ENCODE data around the gene RCN1. TPM values are rescaled to one million over a fixed set of nuclear protein-coding genes. Genes with fewer than 3 reads are reported as not detected.

Gene RCN1
- total RNA-seq, 1 donor from 2014 or later, result 86.8 TPM

DNA sequence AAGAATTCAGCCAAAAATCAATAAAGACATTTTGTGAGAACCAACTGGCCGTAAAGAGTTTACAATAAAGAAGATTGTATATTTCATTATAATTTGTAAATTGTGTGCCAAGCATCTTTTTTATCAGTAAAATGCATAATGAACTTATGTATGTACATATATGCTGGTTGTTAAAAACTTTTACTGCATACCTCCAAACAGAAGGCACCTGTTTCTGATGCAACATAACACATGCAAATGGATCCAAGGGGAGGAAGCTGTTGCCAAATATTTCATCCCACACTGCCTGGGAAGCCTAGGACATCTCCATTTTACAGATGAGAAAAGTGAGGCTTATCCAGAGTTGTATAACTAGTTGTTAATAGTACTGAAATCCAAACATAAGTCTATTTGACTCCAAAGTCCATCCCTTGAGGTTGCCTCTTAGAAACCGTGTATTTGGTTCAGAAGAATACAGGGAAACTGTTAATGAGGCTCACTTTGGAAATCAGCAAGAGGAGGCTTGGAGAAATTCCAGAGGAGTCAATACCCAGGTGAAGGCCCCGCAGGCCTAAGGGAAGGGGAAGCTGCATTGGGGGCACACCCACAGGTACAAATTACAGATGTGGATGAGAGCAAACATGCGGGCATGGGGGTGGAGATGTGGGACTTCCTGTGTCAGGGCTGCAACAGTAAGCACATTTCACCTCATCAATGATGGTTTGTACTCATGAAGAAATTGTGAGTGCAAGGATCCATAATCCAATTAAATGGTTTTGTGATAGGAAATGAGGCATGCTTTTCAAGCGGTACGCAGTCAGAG lies 51.1 kb downstream of the RCN1 start:
- Histone ChIP-seq H3K27ac (no peak overlapping the region), H3K27me3 (no peaks in the 10 kb centered on the region), H3K9me3 (no peaks in the 10 kb centered on the region), H3K36me3 (no peaks in the 10 kb centered on the region), H3K4me1 (no peaks in the 10 kb centered on the region), H3K4me3 (no peak overlapping the region)
- intact Hi-C loops (cut with DNase I), result no loop called here
- DNase-seq, result no peak
- TF ChIP-seq, protein P1, sequence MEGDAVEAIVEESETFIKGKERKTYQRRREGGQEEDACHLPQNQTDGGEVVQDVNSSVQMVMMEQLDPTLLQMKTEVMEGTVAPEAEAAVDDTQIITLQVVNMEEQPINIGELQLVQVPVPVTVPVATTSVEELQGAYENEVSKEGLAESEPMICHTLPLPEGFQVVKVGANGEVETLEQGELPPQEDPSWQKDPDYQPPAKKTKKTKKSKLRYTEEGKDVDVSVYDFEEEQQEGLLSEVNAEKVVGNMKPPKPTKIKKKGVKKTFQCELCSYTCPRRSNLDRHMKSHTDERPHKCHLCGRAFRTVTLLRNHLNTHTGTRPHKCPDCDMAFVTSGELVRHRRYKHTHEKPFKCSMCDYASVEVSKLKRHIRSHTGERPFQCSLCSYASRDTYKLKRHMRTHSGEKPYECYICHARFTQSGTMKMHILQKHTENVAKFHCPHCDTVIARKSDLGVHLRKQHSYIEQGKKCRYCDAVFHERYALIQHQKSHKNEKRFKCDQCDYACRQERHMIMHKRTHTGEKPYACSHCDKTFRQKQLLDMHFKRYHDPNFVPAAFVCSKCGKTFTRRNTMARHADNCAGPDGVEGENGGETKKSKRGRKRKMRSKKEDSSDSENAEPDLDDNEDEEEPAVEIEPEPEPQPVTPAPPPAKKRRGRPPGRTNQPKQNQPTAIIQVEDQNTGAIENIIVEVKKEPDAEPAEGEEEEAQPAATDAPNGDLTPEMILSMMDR (IDR thresholded peaks at IDR 0.05), result no peak
- no peak for ATAC-seq

DNA sequence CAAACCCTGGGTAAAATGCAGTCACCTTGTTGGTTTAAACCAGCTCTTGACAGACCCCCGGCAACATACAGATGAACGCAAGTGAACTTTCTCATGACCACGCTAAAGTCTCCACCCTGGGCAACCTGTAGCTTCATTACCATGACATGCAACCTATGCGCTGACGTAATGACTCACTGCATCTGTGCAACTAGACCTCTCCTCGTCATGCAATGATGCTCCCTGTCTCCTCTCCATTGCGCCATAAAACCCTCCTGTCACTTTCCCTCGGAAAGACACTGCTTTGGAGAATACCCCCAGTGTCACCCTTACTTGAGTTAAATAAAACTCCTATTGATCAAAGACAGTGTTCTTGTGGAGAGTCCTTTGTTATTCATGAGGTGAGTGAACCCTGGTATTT lies 52.5 kb downstream of the RCN1 start:
- H3K4me3 ChIP-seq, result no peak overlapping the region
- no peaks in the 10 kb centered on the region for H3K27me3 ChIP-seq
- H3K4me1 ChIP-seq, result no peaks in the 10 kb centered on the region
- no peak for DNase-seq
- intact Hi-C loops (cut with DNase I), result no loop called here
- TF ChIP-seq, protein P1 (IDR thresholded peaks at IDR 0.05), result no peak
- H3K9me3 ChIP-seq, result no peaks in the 10 kb centered on the region
- no peak overlapping the region for H3K27ac ChIP-seq
- H3K36me3 ChIP-seq, result no peaks in the 10 kb centered on the region
- ATAC-seq, result no peak

DNA sequence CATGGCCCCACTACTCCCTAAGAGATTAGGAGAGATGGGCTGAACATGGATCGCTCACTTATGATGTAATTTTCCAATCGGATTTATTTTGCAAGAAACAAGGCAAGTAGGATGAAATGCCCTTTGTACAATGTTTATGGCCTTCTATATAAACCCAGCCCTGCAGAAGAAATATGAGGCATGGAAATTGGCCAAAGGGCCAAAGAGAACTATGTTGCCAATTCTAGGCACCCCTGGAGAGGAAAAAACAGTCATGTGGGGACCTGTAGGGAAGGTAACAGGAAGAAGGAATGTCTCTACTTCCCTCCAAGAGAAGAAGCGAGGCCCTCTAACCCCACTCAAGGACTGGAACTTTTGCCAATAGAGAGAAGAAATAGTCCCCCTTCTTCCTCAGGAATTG lies 54.4 kb downstream of the RCN1 start:
- Histone ChIP-seq H3K4me1 (no peaks in the 10 kb centered on the region), H3K4me3 (no peak overlapping the region), H3K27ac (no peak overlapping the region), H3K27me3 (no peaks in the 10 kb centered on the region), H3K36me3 (no peaks in the 10 kb centered on the region), H3K9me3 (no peaks in the 10 kb centered on the region)
- no peak for ATAC-seq
- no peak for DNase-seq
- TF ChIP-seq, protein P1 (IDR thresholded peaks at IDR 0.05), result no peak
- intact Hi-C loops (cut with DNase I), result no loop called here

DNA sequence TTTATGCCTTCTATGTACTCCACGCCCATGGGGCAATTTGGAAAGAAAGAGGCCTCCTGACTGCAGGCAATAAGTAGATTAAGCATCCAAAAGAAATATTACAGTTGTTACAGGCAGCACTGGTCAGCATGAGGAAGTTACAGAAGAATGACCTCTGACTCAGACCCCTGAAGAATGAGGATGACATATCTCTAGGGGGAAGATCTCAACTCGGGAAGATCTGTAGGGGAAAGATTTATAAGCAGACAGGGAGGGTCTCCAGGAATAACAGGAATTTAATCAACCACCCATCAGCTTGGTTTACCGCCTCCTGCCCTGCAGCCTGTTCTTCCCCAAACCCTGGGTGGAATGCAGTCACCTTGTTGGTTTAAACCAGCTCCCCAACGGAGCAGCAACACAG lies 58.0 kb downstream of the RCN1 start:
- intact Hi-C loops (cut with DNase I), result no loop called here
- H3K27me3 ChIP-seq, result no peaks in the 10 kb centered on the region
- no peak overlapping the region for H3K4me3 ChIP-seq
- no peaks in the 10 kb centered on the region for H3K4me1 ChIP-seq
- ATAC-seq (no peak), DNase-seq (no peak)
- H3K27ac ChIP-seq, result no peak overlapping the region
- H3K9me3 ChIP-seq, result no peaks in the 10 kb centered on the region
- no peaks in the 10 kb centered on the region for H3K36me3 ChIP-seq
- TF ChIP-seq, protein P1 (IDR thresholded peaks at IDR 0.05), result no peak

DNA sequence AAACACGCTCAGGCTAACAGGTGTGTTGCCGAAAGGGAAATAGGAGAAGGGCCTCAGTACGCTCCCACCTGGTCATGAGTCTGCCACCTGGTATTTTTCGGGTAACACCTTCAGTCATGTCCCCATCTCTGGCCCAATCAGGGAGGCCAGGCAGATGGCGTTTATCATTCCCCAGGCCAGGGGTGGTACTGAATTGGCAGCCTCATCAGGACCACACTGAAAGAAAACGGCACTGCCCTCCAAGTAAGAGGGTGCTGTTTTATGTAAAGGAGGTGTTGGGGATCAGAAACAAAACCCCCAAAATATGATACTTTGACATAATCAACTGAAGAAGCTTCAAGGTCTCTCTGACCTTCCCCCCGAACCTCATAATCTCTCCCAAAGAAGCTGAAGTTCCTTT lies 58.9 kb downstream of the RCN1 start:
- ATAC-seq (no peak), DNase-seq (no peak)
- Histone ChIP-seq H3K4me1 (no peaks in the 10 kb centered on the region), H3K27me3 (no peaks in the 10 kb centered on the region), H3K4me3 (no peak overlapping the region), H3K9me3 (no peaks in the 10 kb centered on the region), H3K27ac (no peak overlapping the region), H3K36me3 (no peaks in the 10 kb centered on the region)
- intact Hi-C loops (cut with DNase I), result no loop called here
- TF ChIP-seq, protein P1 (IDR thresholded peaks at IDR 0.05), result no peak

Data from upper lobe of right lung (tissue), 1 donor.